CD4-positive, alpha-beta T cell treated with Interleukin-21 for 1 hour (primary cell): ENCODE results near the gene LMOD3.
A peak's percentile ranks its signal among the peaks of the same experiment; 100 is the strongest.

ENCODE experiments used
- DNase-seq: peaks from one replicate; pipeline ENCODE4 v3.0.0-alpha.2; 2020

Gene LMOD3

DNA sequence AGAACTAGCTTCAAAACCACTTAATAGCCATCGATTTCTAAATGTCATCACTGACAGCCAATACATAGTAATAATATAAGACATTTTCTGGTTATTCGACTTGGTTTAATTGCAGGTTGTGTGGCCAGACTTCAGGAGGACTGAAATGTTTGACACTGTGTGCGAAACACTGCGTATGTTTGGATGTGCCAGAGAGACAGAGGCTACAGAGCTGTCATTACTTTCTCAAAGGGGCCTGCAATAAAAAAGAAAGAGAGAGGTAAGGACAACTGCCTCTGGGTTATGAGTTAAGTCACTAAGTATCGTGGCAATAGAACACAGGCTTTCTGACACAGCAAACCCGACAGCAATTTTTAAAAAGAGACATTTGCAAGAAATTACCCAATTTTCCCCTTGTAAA lies 882 bp downstream of the LMOD3 start:
- no peak for DNase-seq

DNA sequence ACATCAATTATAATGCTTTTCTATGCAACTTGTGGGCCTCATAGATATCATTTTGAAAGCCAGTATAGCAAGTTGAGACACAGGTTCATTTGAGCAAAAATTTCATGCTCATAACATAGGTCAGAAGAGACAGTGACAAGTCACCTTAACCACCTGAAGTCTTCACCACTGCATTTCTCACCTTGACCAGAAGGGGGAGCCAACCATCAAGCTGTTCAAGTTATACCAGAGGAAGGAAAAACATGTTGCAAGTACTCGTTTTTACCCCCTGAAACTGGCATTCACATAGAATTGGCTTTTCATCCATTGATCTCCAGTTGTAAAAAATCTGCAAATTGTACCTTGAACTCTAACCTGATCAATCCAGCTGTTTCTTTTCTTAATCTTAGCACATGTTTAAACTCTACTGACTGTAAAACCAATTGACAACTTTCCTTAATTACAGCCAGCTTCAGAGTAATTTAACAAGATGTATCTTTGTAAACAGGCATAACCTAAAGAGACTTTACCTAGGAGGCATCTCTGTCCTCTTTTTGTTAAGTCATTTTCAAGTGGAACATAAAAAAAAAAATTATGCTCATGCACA lies 1.4 kb downstream of the LMOD3 start:
- peak; percentile 86 for DNase-seq

DNA sequence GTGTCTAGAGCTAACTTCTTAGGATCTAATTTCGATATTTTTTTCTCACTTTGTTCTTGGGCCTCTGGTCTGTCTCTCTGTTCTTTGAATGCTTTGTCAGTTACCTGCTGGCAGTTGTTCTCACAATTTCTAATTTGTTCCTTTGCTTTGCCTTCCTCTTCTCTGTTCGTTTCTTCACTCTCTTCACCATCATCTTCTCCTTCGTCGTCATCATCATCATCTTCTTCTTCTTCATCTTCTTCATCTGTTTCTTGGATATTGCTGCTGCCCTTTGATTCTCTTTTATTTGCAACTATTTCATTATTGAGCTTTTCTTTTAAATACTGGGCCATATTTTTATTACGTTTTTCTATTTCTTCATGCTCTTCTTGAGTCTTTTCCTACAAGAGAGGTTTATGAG lies 2.7 kb downstream of the LMOD3 start:
- DNase-seq: no peak

DNA sequence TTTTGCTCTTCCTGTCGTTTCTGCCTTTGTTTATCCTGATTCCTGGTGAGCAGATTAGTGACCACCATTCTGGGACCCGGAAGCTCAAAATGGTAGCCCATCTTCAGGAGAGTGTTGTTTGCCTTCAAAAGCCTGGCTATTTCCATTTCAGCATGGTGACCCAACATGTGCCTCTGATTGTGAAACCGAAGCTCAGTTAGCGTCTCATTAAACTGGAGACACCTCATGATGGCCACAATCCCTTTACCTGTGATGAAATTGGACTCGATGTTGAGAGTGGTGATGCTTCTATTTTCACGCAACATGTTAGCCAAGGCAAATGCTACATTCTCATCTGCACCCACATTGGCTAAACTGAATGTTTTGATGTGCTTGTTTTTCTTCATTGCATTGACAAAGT lies 3.3 kb downstream of the LMOD3 start:
- no peak for DNase-seq

DNA sequence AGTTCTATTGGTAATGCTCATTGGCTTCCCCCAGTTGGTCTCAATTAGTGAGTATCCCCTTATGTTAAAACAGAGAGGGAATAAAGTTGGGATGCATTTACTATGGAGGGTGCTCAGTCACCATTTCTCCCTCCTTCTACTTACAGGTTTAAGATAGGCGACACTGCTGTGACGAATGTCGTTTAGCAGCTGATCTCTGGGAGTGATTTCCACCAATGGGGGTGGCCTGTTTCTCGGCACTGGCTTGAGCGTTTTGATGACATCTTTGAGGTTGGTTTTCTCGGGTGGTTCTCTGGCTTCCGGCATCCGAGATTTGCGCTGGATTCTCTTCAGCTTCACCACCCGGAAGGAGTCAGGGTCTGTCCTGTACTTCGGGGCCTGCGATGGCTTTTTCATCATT lies 3.8 kb downstream of the LMOD3 start:
- no peak for DNase-seq

DNA sequence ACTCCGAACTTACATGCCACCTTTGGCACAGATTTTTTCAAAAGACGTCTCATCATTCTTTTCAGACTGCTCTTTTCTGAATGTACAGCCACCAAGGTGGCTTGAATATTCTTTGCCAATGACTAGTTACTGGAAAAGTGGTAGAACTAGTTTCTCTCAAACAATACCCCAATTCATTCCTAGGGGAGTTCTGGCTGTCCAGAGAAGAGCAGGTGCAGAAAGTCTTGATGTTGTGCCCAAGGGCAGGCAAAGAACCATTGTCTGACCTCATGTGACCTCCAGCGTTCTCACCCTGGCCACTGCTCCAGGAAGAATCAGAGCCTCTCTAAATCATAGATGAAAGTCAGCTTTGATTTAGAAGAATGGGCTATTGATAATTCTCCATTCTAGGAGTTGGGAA lies 5.5 kb downstream of the LMOD3 start:
- DNase-seq: no peak

DNA sequence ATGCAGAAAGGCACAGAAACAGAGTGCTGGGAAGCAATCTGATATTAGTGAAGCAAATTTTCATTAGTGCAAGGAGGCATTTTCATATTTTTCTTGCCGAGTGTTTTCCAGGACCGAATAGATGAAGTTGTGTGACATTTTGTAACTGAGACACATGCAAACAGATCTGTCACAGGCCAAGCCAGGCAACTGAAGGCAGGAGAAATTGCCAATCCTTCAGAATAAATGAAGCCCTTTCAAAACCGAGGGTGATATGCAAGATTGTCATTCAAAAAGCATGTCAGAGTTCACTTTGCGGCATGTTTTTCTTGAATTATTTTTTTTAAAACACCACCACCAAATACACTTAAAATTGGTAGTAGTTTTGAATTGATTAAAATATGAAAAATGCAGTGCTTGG lies 6.2 kb downstream of the LMOD3 start:
- no peak for DNase-seq

DNA sequence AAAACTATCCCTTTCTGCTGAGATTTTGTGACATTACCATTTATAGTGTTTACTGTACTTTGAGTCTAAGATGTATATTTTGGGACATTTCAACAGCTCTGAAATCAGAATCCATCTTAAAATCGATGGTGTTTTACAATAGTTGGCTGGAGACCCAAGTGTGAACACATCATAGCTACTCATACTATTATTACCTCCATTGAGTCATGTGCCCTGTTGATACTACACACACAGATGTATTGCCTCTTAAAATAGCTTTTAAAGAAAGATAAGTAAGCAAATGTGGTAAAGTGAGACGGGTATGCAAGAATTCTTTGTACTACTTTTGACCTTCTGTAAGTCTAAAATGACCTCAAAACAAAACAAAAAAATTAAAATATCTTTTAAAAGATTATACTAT lies 6.7 kb downstream of the LMOD3 start:
- DNase-seq: no peak

DNA sequence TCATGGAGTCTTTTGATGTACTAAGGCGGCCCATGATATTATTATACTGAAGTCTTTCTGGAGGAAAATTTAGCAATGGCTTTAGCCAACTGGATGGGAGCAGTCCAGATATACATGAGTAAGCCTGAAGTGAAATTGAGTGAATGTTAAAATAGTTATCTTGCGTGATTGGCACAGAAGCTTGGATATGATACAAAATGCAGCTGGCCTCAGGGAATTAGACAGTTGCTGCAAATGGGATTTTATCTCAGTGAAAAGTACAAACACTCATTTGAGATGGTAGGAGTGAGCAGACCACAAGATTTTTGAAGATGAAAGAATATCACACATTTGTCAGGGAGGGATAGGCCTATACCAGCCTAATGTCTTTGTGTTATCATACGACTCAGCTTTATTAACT lies 8.9 kb downstream of the LMOD3 start:
- DNase-seq: no peak

DNA sequence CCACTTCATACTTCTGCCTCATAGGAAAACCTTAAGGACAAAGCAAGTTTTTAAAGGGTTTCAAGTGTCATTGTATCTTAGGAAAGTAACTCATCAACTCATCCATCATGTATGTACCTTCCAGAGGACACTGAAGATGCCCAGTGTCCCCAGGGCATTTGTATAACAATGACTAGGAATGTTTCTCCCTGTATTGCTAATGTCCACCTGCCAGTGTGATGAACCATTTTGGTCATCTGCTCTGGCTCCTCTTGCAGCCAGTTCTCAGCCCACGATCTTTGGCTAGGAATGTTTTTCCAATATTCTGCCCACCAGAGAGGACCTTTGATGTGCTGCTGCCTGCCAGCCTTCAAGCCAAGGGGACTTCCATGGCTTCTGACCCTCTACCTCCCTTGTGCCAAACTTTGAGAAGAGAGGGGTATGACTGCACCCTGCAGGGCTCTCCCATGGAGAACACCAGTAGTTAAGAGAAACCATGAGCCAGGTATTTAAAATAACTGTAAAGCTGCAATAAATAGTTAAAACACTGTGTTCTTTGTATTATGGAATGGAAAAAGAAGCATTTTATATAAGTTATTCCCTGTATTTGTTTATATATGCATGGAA lies 11.4 kb downstream of the LMOD3 start:
- DNase-seq: no peak

DNA sequence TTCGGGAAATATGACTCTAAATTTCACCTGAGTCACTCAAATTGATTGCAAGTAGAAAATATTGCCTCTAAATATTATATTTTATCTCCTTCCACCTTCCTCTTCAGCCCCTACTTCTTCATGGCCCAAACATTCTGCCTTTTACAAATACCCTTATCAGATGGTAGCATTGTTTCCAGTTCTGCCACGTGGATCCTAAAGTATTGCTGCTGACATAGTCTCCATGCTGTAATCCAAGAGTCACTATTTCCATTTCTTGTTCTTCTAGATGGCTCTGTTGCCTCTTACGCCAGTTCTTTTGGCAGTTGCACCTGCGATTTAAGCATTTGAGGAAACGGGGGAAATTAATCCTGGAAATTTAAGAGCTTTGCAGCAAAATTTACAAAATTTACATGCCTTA lies 13.6 kb downstream of the LMOD3 start:
- DNase-seq: no peak

DNA sequence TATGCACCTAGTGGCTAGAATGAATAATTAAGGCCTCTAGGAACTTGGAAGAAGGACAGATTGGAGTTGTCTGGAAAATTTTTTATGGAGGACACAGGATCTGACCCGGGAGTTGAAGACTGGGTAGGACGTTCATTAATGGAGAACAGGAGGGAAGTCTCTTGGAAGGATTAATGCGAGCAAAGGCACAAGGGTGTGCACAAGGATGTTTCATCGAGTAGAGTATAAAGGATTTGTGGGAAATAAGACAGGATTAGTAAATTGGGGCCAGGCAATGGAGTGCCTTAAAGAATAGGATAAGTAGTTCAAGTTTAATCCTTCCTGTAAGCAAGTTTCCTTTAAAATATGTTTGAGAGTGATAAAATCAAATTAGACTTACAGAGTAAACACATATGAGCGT lies 14.6 kb downstream of the LMOD3 start:
- no peak for DNase-seq

DNA sequence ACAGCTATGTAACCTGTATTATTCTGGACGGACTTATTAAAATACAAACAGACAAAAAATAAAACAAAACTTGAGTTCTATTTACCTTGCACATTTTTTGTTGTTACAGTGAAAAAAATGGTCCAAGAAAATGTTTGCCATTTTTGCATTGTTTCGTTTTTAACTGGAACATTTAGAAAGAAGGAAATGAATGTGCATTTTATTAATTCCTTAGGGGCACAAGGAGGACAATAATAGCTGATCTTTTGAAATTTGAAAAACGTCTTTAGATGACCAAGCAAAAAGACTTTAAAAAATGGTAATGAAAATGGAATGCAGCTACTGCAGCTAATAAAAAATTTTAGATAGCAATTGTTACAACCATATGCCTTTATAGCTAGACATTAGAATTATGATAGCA lies 17.1 kb downstream of the LMOD3 start:
- no peak for DNase-seq

DNA sequence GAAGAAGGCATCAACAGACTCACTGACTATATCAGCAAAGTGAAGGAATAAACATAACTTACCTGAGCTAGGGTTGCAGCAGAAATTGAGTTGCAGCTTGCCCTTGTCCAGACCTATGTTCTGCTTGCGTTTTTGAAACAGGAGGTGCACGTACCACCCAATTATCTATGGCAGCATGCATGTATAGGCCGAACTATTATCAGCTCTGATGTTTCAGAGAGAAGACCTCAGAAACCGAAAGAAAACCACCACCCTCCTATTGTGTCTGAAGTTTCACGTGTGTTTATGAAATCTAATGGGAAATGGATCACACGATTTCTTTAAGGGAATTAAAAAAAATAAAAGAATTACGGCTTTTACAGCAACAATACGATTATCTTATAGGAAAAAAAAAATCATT lies 17.8 kb downstream of the LMOD3 start:
- DNase-seq: no peak

DNA sequence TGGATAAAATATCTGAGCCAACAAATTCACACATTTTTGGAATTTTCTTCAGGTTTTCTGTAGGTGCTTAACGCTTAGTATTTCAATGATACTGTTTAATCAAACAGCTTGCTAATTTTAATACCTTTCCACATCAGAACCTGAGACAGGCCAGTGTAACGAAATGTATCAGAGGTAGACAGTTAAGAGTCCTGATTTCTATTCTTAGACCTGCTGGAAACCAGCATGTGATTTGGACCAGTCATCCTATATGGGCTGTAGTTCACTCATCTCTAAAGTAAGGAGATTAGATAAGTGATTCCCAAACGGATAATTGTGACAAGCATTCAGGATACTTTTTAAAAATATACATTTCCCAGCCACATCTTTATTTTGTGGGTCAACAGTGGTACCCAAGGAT lies 19.3 kb downstream of the LMOD3 start:
- no peak for DNase-seq

DNA sequence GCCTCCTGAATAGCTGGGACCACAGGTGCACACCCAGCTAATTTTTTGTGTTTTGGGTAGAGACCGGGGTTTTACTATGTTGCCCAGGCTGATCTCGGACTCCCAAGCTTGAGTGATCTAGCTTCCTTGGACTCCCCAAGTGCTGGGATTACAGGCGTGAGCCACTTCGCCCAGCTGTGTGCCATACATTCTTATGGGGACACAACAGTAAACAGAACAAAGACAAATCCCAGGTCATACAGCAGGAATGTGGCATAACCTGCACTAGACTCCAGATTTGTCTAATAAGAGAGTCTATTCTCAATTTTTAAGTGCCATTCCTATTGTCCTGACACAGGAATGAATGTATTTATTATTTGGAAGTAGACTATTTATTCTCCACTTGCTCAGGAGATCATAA lies 20.0 kb downstream of the LMOD3 start:
- DNase-seq: no peak

DNA sequence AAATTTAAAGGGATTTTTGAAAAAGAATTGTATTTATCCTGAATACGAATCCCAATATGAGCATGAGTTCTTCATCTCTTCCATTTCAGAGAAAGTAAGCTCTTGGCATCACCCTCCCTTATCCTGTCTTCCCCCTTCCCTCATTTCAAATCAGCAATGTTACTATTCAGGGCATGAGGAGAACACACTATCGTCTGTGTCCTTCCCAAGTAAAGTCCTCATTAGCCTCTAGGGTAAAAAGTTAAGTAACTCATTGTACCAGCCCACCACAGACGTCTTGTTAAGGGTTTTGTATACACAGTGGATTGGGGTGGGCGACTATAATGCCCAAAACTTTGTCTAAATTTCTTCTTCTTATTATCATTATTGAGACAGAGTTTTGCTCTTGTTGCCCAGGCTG lies 22.8 kb downstream of the LMOD3 start:
- no peak for DNase-seq

DNA sequence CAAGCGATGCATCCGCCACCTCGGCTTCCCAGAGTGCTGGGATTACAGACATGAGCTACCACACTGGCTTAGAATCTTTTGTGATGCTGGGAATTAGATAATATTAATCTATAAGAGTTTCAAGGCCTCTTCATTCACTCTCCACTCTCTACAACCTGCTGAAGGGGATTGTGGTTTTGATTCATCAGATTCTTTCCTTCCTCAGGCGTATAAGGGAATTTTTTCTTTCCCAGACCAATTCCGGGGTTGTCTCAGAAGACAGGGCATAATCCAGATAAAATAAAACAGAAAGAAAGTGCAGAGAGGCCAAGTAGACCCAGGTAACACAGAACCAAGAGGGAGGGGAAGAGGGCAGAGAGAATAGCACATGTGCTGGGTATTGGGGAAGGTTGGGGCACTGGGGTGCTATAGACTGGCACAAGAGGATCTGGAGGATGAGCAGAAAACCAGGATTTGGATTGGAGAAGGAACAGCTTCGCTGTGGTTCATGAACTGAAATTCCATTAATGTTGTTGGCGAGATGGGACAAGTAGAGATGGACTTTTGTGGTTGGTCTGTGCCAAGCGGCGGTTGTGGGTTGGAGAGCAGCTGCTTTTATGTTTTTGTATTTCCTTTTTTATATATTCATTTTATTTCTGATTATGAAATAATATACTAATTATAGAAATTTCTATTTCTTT lies 24.8 kb downstream of the LMOD3 start:
- no peak for DNase-seq

DNA sequence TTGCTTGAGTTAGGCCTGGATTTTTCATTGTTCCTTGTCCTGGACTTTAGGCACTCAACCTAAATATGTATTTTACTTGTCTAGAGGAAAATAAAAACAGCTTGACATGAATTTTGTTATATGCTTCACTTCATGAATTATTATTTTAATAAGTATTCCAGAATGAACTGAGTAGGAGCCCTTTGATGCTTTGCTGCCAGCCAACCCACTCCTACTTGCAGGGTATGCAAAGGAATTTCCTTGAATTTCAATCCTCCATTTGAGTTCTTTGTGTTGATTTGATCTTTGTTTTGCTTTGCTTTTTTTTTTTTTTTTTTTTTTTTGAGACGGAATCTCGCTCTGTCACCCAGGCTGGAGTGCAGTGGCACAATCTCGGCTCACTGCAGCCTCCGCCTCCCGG lies 26.1 kb downstream of the LMOD3 start:
- DNase-seq: no peak

DNA sequence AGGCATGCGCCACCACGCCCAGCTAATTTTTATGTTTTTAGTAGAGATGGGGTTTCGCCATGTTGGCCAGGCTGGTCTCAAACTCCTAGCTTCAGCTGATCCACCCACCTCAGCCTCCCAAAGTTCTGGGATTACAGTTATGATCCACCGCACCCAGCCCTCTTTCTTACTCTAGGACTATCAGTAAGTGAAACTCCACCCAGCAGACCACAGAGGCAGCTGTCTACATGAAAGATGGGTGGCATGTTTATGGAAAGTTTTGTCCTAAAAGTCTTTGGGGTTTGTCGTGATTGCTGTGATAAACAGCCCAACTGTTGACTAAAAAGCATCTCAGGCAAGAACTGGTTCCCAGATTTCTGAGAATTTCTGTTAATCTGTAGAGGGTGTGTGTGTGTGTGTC lies 26.8 kb downstream of the LMOD3 start:
- peak; percentile 34 for DNase-seq

DNA sequence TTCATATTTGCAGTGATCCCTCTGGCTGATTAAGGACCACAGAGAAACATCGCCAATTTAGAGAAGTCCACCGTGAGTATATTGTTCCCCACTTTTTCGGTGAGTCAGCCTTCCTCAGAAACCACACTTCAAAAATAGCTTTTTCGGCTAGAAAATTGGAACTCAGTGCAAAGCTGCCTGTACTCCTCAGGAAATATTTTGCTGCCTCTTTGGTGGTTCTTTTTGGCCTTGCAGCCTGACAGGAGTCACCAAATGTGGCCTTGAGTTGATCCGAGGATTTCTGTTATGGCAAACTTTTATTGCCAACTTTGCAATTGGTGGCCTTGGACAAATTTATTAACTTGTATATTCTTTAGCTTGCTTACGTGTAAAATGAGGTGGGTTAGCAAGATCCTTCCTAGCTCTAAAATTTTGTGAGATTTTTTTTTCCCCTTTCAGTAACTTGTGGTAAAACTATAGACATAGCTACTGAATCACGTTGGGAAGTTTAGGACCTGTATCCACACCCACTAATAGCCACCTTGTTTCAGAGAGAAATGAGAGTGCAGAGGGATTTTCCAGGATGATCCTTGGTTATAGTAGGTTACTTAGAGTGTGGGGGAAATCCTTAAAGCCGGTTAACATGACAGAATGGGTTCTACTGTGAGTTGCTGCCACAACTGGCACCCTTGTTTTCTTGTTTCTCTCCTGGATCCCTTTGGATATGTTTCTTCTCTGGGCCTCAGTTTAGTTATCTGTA lies 27.8 kb downstream of the LMOD3 start:
- DNase-seq: no peak

DNA sequence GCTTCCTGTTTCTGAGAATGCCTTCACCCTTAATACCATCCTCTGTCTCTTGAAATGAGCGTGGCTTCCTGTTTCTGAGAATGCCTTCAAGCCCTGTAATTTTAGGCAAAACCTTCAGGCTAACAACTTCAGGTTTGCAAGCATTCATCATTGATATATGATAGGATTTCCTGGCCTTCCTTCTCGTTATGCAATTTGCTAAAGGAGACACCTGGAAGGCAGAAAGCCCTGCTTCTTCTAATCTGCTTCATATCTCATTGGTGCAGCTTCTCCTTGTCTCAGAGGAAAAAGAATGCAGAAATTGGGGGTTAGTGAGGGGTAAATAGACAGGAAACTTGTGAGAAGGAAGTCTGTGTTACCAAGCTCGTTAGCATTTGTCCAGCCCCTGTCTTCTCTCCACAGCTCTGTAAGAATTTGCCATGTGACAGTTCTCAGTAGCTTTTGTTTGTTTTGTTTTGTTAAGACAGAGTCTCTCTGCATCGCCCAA lies 30.3 kb downstream of the LMOD3 start:
- DNase-seq: peak; percentile 60

DNA sequence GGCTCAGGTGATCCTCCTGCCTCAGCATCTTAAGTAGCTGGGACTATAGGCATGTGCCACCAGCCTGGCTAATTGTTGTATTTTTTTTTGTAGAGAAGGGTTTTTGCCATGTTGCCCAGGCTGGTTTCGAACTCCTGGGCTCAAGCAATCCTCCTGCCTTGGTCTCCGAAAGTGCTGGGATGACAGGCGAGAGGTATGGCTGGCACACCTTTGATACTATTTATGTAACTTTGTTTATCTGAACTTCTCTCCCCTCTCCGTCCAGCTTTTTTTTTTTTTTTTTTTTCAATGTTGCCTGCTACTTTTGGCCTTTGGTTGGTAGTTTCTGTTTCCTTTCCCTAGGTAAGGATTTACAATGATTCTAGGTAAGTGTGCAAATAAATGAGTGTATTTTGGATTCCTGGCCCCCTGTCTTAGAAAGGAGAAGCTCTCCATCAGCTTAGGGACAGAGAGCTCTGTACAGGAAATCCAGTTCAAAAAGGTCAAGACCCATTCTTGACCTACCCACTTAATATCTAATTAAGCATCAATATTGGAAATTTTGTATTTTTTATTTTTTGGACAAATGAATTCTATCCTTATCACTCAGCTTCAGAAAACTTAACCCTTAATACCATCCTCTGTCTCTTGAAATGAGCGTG lies 30.9 kb downstream of the LMOD3 start:
- DNase-seq: no peak

DNA sequence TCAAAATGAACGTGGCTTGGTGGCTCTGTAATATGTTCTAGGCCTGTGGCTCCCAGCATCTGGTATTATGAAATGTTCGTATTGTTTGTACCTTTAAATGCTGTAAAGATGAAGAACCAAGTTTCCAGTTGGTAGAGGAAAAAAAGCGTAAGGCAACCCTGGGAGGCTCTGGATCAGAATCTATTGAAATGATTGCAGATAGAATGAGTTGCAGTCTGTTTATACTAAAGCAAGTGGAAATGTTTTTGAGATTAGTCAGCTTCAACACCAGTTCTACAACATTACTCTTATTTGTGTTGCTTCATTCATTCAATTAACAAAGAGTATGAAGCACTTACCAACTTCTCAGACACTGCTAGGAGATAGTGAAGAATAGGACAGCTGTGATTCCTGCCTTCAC lies 32.4 kb downstream of the LMOD3 start:
- DNase-seq: no peak
